ENCODE data around the gene C1orf232.
A peak's percentile ranks its signal among the peaks of the same experiment; 100 is the strongest.

The C1orf232 gene

GRCh38 chr1:26181586-26182382, 13.0 kb upstream of the C1orf232 start:
- intact Hi-C loops (cut with DNase I) = no loop called here
- DNase-seq = no peak

DNA sequence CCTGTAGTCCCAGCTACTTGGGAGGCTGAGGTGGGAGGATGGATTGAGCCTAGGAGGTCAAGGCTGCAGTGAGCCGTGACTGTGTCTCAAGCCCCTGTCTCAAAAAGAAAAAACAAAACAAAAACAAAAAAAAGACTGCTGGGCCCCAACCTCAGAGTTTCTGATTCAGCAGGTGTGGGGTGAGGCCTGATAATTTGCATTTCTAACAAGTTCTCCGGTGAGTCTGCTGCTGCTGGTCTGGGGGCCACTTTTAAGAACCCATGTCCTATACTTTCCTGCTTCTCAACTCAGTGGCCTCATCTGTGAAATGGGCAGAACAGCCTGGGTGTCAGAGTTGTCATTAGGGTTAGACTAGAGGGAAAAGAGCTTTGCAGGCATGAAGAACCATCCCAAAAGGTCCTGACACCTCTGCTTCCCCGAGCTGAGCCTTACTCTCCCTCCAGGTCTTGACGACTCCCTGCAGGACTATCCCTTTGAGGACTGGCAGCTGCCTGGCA, 11.3 kb upstream of the C1orf232 start:
- intact Hi-C loops (cut with DNase I) = no loop called here

GRCh38 chr1:26177182-26177684, 8.5 kb upstream of the C1orf232 start, which contains the start of gene CNKSR1:
Gene CNKSR1, plus strand, starts transcription at chr1:26177491. Its CDS starts 57 bp downstream, at chr1:26177548.
- no peak for DNase-seq
- intact Hi-C loops (cut with DNase I) = no loop called here

More for the DNA sequence above, 11.3 kb upstream of the C1orf232 start:
- DNase-seq = no peak

DNA sequence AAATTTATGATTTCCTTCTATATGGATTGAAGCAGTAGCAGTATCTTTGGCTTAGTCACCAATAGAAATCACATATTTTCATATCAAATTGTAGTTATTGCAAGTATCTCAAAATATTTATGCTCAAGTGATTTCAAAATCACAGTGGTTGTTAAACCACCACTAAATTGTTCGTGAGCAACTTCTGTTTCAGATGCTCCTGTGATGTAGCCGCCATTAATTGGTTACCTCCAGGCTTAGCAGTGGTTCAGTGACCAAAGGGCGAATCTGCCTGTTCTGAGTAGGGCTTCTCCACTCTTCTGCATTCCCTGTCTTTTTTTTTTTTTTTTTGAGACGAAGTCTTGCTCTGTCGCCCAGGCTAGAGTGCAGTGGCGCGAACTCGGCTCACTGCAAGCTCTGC, 6.6 kb upstream of the C1orf232 start:
- DNase-seq = no peak
- intact Hi-C loops (cut with DNase I) = no loop called here

DNA sequence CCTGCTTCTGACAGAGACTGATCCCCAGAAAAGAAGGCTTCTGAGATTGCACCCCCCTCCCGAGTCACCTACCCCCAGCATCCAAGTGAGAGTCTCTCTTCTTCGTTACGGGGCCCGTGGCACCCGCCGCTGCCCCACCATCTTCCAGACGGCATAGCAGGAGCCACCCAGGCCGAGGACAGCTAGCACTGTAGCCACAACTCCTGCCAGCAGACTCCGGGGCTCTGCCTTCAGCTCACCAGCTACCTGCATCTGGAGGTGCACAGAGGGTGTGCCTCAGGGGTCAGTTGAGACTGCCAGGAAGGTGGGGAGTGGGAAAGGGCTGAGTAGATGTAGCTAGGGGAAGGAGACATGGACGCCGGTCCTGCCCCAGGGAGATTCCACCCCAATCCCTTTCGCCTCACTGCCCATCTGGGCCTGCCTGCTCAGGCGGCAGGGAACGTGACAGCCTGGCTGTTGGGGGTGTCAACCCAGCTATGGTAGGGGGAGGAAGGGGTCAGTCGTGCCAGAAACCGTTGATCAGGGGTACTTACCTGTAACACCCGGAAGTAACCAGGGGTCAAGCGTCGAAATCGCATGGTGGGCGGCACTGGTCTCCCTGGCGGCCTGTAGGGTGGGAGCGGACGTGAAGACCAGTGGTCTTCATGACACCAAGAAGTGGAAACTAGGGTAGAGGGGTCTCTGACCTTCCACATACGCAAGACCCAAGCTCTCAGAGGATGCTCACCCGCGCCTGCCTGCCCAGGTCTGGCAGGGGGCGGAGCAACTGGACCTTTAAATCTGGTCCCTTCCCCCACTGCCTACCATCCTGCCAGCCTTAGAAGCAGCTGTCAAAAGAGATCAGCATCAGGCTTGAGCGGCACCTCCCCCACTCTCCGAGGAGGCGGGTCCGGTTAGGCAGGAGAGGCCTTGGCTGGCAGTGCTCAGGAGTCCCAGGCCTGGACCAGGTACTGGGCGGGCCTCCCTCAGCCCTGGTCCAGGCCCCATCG, 2.6 kb upstream of the C1orf232 start, which contains the start of gene ZNF593OS:
TSS of gene ZNF593OS (minus strand) at position 749 of the 989 bp plus-strand sequence. CDS start at position 578, 171 bp downstream.
- DNase-seq = no peak
- intact Hi-C loops (cut with DNase I) = no loop called here

DNA sequence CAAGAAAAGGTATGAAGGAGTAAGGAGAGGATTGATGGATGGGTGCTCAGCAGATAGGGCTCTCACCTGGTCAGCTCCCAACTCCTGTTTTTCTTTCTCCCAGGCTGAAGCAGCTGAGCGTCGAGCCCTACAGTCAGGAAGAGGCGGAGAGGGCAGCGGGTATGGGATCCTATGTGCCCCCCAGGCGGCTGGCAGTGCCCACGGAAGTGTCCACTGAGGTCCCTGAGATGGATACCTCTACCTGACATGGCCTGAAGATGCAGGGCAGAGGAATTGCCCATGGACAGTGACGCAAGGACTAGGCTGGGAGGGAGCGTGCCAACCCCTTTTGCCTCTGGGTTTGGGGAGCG, 1.7 kb upstream of the C1orf232 start:
- DNase-seq = no peak
- intact Hi-C loops (cut with DNase I) = no loop called here

DNA sequence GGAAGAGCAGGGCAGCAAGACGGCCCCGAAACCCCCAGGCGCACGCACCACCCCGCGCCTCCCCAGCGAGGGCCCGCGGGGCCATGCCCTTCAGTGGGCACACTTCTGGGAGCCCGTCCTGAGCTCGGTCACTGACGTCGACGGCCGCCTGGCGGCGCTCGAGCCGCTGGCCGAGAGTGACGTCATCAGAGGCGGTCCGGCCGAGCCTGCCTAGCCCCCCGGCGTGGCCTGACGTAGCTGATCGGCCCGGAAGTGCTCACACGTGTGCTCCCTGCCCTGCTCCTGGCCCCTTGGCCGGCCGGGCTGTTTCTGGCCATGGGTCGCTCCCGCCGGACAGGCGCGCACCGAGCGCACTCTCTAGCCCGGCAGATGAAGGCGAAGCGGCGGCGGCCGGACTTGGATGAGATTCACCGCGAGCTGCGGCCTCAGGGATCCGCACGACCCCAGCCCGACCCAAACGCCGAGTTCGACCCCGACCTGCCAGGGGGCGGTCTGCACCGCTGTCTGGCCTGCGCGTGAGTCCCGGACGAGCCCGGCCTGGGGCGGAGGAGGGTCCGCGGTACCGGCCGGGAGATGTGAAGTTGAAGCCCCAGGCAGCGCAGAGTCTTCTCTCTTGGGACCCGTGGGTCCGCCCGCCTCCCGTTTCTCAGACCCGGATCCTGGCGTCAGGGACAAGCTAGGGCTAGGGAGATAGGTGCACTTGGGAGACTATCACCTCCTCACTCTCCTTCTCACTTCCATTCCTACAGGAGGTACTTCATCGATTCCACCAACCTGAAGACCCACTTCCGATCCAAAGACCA, 1.1 kb upstream of the C1orf232 start, which contains the start of gene ZNF593:
TSS of gene ZNF593 (plus strand) at position 240 of the 803 bp plus-strand sequence. CDS start at position 316, 76 bp downstream.
- intact Hi-C loops (cut with DNase I) = loop anchor here (5.0 kb wide), 1 partner anchor 62 kb away; the partner anchor contains the start of gene CEP85

DNA sequence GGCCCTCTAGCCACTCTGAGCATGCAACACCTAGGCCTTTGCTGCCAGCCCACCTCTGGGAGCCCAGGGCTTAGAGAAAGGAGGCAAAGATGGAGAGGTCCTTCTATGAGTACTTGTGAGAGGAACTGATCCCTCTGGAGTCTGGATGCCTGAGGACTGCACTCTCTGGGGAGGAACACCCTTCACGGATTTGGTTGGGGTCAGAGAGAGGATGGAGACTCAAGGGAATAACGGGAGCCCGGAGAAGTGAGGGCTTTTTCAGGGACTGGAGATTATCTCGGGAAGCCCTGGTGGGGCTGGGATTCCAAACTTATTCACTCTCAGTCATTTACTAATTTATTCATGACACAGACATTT, 413 bp upstream of the C1orf232 start:
- DNase-seq = peak in 1 of 42 donors; percentile 13
- intact Hi-C loops (cut with DNase I) = loop anchor here (5.0 kb wide), 1 partner anchor 63 kb away; the partner anchor contains the start of gene CEP85

More for the DNA sequence above, 1.1 kb upstream of the C1orf232 start, which contains the start of gene ZNF593:
- DNase-seq = peak; percentile 84 to 96 (median 93)

- intact Hi-C loops (cut with DNase I) = loop anchor here (5.0 kb wide), 1 partner anchor 66 kb away; the partner anchor contains the start of gene CEP85
- no peak for DNase-seq
These were observed 2.0 kb downstream of the C1orf232 start for GRCh38 chr1:26166719-26167281.

DNA sequence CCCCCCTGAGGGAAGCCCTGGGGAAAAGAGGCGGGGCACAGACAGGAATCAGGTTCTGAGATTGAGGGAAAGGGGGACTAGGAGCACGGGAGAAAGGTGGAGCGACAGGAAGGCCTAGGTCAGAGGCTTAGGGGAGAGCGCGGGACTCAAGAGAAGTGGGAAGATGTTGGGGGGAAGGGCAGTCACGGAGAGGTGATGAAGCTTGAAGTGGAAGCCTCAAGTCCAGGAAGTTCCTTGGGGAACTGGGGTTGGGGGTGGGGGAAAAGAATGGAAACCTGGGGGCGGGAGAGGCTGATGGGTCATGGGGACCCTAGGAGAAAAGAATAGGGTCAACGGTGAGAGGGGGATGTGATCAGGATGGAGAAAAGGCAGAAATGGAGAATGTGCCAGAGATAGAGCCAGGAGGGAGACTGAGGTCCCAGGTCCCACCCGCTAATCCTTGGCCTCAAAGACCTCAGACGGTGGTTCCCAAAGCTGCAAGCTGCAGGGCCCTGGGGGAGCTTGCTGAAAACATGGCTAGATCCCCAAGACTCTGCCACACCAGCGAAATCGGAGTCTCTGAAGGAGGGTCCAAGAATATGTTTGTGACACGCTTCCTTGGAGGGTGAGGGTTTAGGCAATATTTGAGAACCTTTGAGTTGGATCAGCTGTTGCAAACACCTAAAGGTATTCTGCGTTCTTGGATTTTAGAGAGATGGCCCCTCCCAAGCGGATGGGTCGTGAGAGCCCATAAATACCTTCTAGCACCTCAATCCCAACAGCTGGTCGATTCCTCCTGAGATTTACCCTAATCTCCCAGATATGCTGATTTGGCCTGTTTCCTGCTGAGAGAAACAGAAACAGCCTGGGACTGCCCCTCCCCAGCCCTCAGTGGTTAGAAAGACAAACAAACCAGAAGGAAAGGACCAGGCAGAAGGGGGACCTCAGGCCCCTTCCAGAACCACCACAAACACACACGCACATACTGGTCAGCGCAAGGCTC, 3.6 kb downstream of the C1orf232 start:
- intact Hi-C loops (cut with DNase I) = loop anchor here (5.0 kb wide), 2 partner anchors 53 to 67 kb away; partner anchors contain the start of genes CEP85 and PDIK1L
- no peak for DNase-seq

DNA sequence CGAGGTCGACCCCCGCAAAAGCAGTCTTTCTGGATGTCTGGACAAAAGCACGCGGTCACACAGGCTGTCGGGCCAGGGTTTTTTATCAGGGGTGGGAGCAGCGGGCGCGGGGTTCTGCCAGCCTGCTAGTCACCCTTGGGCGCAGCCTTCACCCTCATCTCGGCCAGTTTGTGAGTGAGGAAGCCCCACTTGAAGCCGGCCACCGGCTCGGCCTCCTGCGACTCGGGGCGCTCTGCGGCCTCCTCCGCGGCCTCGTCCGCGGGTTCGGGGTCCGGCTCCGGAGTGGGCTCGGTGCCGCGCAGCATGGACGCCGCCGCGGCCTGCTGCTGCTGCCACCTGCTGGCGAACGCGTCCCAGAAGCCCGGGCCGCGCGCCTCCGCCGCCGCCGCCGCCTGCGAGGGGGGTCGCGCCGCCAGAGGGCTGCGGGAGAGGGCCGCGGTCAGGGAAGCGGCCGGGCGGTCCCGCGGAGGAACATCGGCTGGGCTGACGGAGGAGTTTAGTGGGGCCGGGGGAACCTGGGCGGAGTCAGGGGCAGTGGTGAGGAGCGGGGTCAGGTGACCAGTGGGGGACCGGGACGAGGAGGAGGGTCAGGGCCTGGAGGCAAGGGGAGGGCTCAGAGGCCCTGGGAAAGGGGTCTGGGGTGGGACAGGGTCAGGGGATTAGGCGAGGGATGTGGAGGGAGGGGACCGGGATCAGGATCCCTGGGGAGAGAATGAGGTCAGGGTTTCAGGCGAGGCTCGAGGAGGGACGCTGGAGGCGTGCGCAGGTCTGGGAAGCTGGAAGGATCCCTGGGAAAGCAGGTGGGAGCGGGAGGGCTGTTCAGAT, 4.5 kb downstream of the C1orf232 start:
- DNase-seq = peak in 34 of 42 donors; percentile 23 to 78 (median 54)

GRCh38 chr1:26163684-26164035, 5.1 kb downstream of the C1orf232 start:
- no peak for DNase-seq
- intact Hi-C loops (cut with DNase I) = loop anchor here (5.0 kb wide), 1 partner anchor 51 kb away; the partner anchor contains the start of gene PDIK1L

More for the DNA sequence above, 4.5 kb downstream of the C1orf232 start:
- intact Hi-C loops (cut with DNase I) = loop anchor here (5.0 kb wide), 1 partner anchor 52 kb away; the partner anchor contains the start of gene PDIK1L

- intact Hi-C loops (cut with DNase I) = loop anchor here (5.0 kb wide), 1 partner anchor 50 kb away; the partner anchor contains the start of gene PDIK1L
- no peak for DNase-seq
These were observed 6.5 kb downstream of the C1orf232 start for GRCh38 chr1:26162220-26162709.

DNA sequence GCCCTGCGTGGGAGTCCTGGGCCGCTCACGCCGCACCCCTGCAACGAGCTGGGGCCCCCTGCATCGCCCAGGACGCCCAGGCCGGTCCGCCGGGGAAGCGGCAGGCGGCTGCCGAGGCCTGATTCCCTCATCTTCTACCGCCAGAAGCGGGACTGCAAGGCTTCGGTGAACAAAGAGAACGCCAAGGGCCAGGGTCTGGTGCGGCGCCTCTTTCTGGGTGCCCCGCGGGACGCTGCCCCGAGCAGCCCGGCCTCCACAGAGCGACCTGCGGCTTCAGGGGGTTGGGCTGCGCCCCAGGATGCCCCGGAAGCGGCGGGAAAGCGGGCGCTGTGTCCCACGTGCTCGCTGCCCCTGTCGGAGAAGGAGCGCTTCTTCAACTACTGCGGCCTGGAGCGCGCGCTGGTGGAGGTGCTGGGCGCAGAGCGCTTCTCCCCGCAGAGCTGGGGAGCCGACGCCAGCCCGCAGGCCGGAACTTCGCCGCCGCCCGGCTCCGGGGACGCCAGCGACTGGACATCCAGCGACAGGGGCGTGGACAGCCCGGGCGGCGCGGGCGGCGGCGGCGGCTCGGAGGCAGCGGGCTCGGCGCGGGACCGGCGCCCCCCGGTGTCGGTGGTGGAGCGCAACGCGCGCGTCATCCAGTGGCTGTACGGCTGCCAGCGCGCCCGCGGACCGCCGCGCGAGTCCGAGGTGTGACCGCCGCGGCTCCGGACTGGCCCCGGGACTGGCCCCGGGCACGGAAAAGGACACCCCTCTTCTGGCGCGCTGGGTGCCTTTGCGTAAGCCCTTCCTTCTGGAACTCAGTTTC, 7.1 kb downstream of the C1orf232 start:
- DNase-seq = peak in 40 of 42 donors; percentile 34 to 85 (median 67)
- intact Hi-C loops (cut with DNase I) = loop anchor here (5.0 kb wide), 1 partner anchor 49 kb away; the partner anchor contains the start of gene PDIK1L

Measured in head of caudate nucleus (tissue), 42 donors.